ENCODE results near the gene CARS1. TPM values are rescaled to one million over a fixed set of nuclear protein-coding genes. Genes with fewer than 3 reads are reported as not detected.
"Not testable (repeated sequence)": the region's sequence is repeated elsewhere in the genome, so short reads cannot be mapped to it uniquely, and the experiment has no call there.

CARS1 gene
- polyA plus RNA-seq, 1 donor = 21.3 TPM

DNA sequence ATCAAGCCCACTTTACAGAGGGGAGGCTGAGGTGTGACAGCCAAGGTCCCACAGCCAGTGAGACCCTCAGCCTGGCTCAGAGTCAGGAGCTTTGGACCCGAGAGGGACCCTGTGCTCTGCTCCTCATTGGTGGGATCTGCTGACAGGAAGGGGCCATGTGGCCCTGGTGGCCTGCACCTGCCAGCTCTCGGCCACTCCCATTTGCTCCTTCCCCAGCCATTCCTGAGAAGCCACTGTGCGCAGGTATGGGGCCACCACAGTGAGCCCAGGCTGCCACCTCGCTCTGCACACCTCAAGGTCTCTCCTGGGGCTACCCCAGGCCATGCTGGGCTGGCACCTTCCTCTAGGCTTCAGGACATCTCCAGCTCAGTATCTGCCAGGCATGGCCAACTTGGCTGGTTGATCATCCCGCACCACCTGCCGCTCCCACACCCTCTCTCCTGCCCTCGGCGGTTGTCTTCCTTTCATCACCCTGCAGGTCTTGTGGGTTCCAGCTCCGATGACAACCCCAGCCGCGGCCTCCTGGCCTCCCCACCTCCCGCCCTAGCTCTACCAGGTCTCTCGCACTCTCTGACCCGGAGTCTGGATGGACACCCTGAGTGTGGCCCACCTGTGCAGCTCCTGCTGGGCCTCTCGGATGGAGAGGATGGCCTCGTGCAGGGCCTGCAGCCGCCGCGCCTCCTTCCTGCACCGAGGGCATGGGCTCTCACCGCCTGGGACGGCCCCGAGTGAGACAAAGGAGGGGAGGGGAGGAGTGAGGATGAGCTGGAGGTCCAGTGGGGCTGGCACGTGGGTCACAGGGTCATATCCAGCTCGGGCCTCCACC, 32.2 kb upstream of the CARS1 start:
- DNase-seq = no peak

DNA sequence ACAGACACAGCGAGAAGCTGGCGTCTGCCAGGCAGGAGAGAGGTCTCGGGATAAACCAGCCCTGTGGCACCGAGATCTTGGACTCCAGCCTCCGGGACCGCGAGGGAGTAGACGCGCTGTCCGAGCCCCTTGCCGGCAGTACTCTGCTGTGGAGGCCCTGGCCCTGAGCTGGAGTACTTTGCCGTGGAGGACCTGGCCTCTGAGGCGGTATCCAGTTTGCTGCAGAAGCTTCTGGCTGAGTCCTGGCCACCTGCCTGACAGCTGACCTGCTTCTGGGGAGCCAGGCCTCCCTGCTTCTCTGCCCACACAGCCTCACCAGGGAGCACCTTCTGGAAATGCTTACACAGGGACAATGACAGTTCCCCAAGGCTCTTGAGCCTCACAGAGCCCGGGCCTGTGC, 31.6 kb upstream of the CARS1 start:
- no peak for DNase-seq

DNA sequence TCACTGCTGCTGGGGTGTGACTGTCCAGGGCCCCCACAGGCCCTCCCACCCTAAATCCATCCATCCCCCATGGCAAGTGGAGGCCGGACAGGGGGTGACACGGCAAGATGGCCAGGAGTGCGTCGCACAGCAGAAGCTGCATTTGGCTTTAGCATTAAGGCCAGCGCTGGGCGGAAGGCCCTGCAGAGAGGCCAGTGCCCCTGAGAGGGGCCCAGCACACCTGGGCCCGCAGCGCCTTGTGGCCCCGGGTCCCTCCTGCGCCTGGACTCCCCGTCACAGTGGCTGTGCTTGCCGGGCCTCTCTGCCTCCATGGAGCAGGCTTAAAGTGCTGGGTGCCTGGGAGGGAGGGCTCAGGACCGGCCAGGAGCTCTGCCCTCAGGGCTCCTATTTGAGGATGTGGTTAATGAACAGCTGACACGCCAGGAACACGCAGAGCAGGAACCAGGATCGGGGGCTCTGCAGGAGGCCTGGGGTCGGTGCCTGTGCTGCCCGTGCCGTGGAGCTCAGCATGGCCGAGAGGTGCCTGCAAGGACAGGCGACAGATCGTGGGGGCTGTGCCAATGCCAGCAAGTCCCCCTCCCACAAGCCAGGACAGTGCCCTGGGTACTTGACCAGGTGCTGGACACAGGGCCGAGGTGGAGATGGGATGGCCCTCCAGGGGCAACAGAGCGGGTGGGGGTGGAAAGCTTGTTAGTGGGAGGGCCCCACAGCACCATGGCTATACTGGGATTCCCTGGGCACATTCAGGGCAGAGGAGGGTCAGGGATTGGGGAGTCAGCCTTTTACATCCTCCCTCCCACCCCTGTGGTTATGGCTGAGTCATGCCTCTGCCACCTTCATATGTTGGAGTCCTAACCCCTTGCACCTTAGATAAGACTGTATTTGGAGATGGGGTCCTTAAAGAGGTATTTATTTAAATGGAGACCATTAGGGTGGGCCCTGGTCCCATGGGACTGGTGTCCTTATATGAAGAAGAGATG, 30.9 kb upstream of the CARS1 start:
- DNase-seq = no peak

DNA sequence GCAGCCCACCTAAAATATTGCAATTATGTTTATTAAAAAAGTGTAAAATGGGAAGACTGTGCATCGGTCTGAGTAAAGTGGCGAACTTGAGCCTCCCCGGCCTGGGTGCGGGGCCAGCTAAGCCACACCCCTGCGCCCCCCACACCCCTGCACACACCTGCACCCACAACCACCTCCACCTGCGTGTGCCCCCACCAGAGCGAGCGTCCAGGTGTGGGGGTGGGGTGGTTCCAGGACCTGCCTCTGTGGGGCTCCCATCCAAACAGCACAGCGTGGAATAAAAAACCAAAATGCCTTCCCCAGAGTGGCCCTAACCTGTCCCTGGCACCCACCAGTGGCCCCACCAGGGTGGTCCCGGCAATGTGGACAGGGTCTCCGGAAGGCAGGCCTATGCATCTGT, 30.1 kb upstream of the CARS1 start:
- DNase-seq = no peak

DNA sequence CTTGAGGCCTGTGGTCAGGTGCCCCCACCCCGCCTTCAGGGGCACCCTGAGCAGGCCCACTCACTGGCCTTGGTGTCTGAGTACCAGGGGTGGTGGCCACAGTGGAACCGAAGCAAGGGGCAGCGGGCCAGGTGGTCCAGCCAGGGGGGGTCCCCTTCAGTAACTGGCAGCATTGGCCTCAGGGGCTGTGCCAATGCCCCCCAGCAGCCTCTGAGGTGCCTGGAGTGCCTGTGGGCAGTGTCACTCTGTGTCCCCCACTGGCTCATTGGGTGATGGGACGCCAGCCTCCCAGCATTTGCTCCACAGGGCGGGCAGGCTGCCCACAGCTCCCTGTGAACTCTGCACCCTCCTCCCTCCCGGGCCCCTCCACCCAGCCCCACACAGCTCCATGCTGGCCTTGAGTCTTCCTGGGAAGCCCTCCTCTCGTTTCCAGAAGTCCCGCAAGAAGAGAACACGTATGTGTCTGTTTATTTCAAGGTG, 29.5 kb upstream of the CARS1 start:
- DNase-seq = no peak

DNA sequence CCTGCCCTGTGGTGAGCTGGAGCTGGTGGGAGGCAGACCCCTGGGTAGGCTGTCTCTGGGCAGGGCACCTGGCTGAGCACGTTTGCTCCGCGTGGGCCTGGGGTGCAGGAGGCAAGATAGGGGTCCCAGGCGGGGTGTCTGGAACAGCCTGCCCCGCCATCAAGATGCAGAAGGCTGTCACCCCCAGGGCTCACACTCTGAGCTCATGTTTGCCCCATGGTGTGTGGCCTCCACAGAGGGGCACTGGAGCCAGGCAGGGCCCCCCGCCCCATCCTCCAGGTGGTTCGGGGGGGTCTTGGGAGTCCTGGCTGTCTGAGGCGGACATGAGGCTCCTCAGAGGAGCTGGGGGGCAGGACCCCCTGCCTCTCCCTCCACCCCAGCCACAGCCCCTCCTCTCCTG, 28.9 kb upstream of the CARS1 start:
- DNase-seq = no peak

DNA sequence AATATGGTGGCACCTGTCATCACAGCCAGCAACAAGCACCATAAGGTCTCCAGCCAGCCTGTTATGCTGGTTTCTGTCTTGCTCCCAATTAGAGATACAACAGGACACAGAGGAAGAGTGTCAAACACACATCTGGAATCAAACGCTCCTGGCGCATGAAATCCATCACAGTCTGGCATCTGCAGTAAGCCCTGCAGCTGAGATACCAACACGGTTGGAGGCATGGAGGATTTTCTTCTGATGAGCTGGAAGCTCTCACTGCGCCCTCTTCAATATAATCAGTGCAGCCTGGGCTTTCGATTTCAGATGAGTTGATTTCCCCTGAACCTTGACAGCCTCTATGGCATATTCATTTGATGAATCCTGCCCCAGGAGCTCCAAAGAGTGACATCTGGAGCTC, 27.8 kb upstream of the CARS1 start:
- DNase-seq = no peak

DNA sequence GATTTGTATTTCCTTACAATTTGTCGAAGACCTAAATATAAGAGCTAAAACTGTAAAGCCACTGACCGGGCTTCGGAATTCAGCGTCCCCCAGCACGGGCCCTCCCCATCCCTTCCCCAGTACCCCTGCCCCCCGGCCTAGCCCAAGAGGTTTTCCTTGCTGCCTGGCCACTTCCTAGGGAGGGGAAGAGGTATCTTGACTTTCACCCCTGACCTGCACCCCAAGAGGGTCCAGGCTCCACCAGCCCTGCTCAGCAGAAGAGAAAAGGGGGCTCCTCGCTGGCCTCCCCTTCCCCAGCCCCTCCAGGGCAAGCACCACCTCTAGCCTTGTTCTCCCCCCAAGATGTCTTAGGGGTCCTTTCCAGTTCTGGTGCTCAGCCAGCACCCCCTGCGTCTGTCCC, 26.1 kb upstream of the CARS1 start:
- DNase-seq = no peak

DNA sequence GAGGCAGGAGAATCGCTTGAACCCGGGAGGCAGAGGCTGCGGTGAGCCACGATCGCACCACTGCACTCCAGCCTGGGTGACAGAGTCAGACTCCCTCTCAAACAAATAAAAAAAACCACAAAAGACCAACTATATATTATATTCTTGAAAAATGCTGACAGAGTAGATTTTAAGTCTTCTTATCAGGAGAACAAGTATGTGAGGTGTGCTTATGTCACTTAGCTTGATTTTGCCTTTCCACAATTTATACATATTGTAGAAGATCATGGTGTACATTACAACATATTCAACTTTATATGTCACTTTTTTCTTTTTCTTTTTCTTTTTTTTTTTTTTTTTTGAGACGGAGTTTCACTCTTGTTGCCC, 24.1 kb upstream of the CARS1 start:
- no peak for DNase-seq

DNA sequence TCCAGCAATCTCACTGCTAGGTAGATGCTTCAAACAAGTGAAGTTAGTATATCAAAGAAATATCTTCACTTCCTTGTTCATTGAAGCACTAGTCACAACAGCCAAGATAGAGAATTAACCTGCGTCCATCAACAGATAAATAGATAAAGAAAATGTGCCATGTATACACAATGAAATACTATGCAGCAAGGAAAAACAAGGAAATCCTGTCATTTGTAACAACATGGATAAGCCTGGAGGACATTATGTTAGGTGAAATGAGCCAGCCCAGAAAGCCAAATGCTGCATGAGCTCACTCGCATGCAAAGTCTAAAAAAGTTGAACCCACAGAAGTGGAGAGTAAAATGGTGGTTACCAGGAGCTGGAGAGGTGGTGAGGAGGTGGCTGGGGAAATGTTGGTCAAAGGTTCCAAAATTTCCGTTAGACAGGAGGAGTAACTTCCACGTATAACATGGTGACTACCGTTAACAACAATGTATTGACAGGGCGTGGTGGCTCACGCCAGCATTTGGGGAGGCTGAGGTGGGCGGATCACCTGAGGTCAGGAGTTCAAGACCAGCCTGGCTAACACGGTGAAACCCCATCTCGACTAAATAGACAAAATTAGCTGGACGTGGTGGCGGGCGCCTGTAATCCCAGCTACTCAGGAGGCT, 23.6 kb upstream of the CARS1 start:
- DNase-seq = no peak

DNA sequence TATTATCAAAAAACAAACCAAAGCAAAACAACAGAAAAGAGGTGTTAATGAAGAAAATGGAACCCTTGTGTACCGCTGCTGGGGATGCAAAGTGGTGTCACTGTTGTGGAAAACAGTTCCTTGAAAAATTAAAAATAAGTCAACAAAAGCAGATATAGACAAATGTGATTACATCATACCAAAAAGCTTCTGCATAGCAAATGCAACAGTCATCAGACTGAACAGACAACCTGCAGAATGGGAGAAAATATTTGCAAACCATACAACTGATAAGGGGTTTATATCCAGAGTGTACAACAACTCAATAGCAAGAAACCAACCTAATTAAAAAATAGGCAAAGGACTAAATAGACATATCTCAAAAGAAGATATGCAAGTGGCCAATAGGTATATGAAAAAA, 22.9 kb upstream of the CARS1 start:
- no peak for DNase-seq

DNA sequence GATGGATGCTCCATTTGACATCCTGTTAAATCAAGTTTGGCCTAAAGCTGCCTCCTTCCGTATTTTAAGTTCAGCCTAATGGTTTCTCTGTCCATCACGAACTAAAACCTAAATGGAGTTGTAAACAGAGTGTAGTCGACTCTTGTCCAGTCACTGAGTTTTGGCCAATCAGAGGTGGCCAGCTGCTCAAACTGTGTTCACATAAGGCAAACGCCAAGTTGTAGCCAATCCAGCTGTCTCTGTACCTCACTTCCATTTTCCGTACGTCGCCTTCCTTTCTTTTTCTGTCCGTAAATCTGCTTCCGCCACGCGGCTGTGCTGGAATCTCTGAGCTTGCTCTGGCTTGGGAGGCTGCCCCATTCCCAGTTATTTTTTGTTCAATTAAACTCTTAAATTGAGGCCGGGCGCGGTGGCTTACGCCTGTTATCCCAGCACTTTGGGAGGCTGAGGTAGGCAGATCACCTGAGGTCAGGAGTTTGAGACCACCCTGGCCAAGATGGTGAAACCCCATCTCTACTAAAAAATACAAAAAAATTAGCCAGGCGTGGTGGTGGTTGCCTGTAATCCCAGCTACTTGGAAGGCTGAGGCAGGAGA, 20.7 kb upstream of the CARS1 start:
- no peak for DNase-seq

DNA sequence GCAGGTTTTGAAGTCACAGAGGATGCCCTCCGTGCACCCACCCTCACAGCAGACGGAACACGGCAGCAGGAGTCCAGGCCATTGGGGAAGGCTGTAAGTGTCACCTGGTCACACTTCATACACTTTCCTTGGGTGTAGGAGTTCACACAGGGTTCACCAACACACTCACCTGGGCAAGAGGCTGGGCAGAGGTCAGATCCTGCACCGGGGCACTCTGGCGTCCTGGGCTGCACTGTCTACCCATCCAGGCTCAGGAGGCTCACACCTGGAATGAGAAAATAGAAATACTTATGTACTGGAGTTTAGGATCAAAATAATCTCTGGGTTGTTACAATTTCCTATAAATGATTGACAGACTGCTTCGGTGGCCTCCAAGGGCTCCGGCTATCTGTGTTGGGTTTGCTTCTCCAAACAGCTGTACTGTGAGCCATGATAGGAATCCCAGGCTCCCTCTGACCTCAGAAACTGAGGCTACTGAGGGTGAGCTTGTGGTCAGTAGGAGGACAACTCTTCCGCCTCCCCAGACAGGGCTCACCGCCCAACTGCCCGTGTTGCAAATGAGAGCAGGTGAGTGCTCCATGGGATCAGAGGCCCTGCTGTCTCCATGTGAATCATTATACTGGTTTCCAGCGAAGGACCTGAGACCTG, 20.1 kb upstream of the CARS1 start:
- no peak for DNase-seq

DNA sequence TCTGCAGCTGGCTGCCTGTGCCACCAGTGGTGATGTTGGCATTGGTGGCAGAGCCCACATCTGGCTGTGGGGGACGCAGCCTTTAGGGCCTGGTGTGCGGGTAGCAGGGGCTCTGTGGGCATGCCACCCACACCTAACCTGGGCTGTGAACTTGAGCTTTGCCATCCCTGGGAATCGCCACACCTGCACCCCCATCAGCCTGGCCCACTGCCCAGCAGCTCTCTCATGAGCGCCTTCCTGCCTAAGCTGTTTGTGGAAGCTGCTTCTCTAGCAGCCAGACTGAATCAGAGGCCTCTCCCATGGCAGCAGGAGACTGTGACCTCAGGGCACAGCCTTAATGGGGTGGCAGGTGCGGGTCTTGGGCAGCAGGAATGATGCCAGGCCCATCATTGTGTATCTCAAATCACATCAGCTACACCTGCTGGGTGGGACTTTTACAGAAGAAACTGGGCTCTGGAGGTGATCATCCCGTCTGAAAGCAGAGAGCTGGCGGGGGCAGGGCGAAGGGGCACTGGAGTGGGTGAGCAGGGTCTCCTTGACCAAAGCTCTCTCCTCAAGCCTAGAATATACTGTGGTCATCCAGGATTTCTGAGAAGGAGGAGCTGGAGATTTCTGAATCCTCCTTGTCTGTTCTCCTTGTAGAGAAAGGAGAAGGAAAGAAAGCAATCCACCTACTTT, 17.8 kb upstream of the CARS1 start:
- no peak for DNase-seq

DNA sequence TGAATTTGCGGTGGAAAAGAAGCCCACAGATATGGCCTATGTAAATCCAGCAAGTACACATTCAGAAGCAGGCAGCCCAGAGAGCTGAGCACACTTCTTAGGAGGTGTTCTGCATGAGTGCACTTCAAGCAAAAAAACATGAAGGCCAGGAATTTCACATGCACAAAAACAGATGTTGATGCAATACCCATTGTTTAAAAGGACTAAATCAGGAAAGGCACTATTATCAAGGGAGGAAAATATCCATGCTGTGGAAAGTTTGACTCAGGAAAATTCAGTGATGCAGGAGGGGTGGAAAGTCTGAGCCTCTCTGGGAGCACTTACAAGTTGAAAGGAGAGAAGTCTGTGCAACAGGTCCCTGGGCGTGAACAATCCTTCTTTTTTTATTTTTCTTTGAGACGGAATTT, 15.8 kb upstream of the CARS1 start:
- DNase-seq = peak; percentile 84

DNA sequence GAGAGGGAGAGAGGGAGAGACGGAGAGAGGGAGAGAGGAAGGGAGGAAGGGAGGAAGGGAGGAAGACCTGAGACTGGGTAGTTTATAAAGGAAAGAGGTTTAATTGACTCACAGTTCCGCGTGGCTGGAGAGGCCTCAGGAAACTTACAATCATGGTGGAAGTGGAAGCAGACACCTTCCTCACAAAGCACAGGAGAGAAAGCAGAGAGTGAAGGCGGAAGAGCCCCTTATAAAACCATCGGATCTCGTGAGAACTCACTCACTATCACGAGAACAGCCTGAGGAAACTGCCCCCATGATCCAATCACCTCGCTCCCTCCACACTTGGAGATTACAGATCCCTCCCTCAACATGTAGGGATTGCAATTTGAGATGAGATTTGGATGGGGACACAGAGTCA, 12.2 kb upstream of the CARS1 start:
- DNase-seq = no peak

DNA sequence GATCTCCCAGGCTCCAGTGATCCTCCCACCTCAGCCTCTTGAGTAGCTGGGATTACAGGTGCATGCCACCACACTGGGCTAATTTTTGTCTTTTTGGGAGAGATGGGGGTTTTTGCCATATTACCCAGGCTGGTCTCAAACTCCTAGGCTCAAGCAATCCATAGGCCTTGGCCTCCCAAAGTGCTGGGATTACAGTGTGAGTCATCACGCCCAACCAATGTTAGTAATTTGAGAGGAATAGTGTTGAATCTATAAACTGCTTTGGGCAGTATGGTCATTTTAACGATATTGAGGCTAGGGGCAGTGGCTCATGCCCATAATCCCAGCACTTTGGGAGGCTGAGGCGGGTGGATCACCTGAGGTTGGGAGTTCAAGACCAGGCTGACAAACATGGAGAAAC, 9.1 kb upstream of the CARS1 start:
- DNase-seq = not testable (repeated sequence)

DNA sequence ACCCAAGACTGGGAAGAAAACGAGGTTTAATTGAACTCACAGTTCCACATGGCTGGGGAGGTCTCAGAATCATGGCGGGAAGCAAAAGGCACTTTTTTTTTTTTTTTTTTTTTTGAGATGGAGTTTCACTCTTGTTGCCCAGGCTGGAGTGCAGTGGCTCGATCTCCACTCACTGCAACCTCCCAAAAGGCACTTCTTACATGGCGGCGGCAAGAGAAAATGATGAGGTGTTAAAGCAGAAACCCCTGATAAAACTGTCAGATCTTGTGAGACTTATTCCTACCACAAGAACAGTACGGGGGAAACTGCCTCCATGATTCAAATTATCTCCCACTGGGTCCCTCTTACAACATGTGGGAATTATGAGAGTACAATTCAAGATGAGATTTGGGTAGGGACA, 7.5 kb upstream of the CARS1 start:
- DNase-seq = not testable (repeated sequence)

DNA sequence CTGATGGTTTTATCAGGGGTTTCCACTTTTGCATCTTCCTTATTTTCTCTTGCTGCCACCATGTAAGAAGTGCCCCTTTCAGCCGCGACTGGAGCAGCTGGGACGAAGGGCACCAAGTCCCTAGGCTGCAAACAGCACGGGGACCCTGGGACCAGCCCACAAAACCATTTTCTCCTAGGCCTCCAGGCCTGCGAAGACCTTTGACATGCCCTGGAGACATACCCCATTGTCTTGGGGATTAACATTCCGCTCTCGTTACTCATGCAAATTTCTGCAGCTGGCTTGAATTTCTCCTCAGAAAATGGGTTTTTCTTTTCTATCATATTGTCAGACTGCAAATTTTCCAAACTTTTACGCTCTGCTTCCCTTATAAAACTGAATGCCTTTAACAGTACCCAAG, 6.7 kb upstream of the CARS1 start:
- DNase-seq = not testable (repeated sequence)

DNA sequence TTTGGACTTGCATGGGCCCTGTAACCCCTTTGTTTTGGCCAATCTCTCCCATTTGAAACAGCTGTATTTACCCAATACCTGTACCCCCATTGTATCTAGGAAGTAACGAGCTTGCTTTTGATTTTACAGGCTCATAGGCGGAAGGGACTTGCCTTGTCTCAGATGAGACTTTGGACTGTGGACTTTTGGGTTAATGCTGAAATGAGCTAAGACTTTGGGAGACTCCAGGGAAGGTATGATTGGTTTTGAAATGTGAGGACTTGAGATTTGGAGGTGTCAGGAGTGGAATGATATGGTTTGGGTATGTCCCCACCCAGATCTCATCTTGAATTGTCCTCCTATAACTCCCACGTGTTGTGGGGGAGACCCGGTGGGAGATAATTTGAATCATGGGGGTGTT, 6.2 kb upstream of the CARS1 start:
- DNase-seq = not testable (repeated sequence)

DNA sequence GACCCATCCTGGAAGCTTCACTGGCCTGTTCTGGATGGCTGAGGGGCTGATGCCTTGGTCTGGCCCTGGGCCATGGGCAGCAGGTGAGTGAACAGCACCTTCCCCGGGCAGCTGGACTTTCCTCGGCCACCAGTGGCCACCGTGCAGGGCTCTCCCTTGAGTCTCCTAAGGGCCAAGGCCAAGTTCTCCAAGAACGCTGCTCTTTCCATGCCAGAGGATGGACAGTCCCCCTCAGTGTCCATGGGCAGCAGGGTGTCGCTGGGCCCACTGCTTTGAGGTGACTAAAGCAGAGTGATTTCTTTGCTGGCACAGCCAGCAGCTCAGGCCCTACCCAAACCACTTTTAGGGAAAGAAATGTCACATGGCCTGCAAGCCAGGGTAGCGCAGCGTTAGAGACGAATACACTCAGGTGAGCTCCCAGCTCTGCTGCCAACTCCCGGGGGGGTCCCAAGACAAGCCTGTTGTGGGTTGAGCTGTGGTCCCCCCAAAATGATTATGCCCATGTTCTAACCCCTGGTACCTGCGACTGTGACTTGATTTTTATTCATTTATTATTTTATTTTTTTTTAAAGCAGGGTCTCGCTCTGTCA, 3.3 kb upstream of the CARS1 start:
- DNase-seq = no peak
